ACC112 (cell line): ENCODE data around the gene NR2F1.

Experiments used
- H2AFZ ChIP-seq: fragments of 200-600 bp; sonication (generic); one replicate; pipeline ENCODE4 v1.6.0; 2017; ENCODE audit warnings: antibody characterized with exemption, low read length; ENCODE audit not compliant: unreplicated experiment
- H3K27ac ChIP-seq: fragments of 200-600 bp; sonication (generic); 2 replicates; pipeline ENCODE4 v1.5.1; 2014; ENCODE audit warnings: low read depth, mild to moderate bottlenecking, antibody characterized with exemption, low read length, moderate library complexity
- H3K27me3 ChIP-seq: fragments of 200-600 bp; sonication (generic); 2 replicates; pipeline ENCODE4 v1.6.1; 2014; ENCODE audit warnings: mild to moderate bottlenecking, antibody characterized with exemption, low read length, moderate library complexity, mixed read lengths; ENCODE audit not compliant: insufficient read depth
- H3K36me3 ChIP-seq: fragments of 200-600 bp; sonication (generic); 2 replicates; pipeline ENCODE4 v1.6.1; 2016; ENCODE audit warnings: mild to moderate bottlenecking, antibody characterized with exemption, low read length, moderate library complexity, mixed read lengths; ENCODE audit not compliant: insufficient read depth
- H3K4me1 ChIP-seq: fragments of 200-600 bp; sonication (generic); one replicate; pipeline ENCODE4 v1.6.1; 2016; ENCODE audit warnings: low read length, mixed read lengths; ENCODE audit not compliant: insufficient read depth, unreplicated experiment, control insufficient read depth
- H3K4me3 ChIP-seq: fragments of 200-600 bp; sonication (generic); 2 replicates; pipeline ENCODE4 v1.5.1; 2014; ENCODE audit warnings: mild to moderate bottlenecking, low read depth, low read length
- H3K79me2 ChIP-seq: fragments of 200-600 bp; sonication (generic); one replicate; pipeline ENCODE4 v1.6.0; 2016; ENCODE audit warnings: low read length; ENCODE audit not compliant: control insufficient read depth, unreplicated experiment, insufficient read depth

The NR2F1 gene

DNA sequence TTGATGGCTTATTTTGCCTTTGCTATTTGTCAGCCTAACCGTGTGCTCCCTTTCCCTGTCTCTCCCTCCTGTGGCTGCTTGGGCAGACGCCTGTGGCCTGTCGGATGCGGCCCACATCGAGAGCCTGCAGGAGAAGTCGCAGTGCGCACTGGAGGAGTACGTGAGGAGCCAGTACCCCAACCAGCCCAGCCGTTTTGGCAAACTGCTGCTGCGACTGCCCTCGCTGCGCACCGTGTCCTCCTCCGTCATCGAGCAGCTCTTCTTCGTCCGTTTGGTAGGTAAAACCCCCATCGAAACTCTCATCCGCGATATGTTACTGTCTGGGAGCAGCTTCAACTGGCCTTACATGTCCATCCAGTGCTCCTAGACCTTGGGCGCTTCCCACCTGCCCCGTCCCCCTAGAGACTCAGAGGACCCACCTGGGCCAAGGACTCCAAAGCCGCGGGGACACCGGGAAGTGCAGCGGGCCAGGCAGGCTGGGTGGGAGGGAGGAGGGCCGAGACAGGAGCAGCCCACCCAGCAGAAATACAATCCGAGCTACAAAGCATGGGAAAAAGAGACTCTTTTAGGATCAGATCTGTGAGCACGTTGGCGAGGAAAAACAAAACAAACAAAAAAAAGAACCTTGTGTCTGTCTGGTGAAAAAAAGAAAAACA, 10.6 kb downstream of the NR2F1 start:
- H2AFZ ChIP-seq: no peak overlapping the region
- no peak overlapping the region for H3K27ac ChIP-seq
- H3K4me1 ChIP-seq: peaks cover 34% of the 10 kb centered on the region
- H3K36me3 ChIP-seq: peaks cover 32% of the 10 kb centered on the region
- H3K27me3 ChIP-seq: no peaks in the 10 kb centered on the region
- H3K79me2 ChIP-seq: peaks cover 46% of the 10 kb centered on the region
- no peak overlapping the region for H3K4me3 ChIP-seq

DNA sequence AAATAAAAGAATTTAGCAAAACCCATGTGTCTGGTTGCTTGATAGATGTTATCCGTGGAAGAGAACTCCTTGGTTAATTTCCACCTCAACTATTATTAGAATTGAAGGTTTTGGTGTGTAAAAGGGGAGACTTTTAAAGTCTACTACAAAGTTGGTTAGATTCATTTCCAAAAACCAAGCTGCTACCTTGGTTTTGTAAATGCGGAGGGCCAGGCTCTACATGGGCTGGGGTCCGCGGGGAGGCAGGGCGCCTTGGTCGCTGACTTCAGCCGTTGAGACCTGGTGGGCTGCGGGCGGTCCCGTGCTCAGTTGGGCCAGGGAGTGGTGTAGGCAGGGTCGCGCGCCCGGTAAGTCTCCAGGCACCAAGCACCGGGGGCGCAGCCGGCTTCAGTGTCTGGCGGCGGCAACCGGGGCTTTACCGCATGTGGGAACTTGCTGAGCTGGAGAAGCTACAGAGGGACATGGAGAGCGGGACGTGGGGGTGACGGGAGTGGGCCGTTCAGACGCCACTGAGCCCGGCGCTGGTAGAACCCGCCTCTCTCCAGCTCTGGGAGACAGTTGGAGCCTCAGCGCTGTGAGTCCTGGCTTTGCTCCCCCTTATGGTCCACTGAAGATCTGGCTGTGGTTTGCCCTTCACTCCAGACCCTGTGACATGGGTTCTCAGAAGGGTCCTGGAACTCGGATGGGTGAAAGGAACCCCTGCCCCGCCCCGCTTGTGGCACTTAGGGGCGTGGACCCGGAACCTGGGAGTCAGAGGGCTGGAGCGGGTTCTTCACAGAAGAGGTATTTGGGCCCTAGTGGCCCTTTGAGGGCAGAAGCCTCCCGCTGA, 11.8 kb downstream of the NR2F1 start:
- Histone ChIP-seq H3K4me1 (peaks cover 22% of the 10 kb centered on the region), H2AFZ (no peak overlapping the region), H3K27ac (no peak overlapping the region), H3K4me3 (no peak overlapping the region), H3K27me3 (no peaks in the 10 kb centered on the region), H3K36me3 (peaks cover 32% of the 10 kb centered on the region), H3K79me2 (peaks cover 34% of the 10 kb centered on the region)

- Histone ChIP-seq H3K4me1 (peaks cover 15% of the 10 kb centered on the region), H3K79me2 (peaks cover 26% of the 10 kb centered on the region), H3K36me3 (peaks cover 31% of the 10 kb centered on the region), H3K27ac (no peak overlapping the region), H3K27me3 (no peaks in the 10 kb centered on the region), H3K4me3 (no peak overlapping the region), H2AFZ (no peak overlapping the region)
These were observed 12.6 kb downstream of the NR2F1 start for GRCh38 chr5:93595420-93596147.

DNA sequence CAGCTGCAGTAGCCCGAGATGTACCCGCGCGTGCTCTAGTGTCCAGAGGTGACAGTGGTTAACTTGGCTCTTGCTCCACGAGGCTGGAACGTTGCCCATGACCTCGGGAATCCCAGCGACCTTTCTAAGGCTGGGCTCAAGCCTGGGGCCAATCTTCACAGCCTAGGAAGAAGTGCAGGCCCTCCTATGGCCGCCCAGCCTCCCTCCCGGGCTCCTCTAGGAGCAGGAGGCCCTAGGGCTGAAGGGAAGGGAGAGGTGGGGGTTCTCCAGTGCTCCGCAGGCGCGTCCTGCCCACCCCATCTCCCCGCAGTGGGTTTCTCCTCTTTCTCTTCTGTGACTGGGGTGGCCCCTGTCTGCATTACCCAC, 13.3 kb downstream of the NR2F1 start:
- Histone ChIP-seq H3K27ac (no peak overlapping the region), H3K4me1 (peaks cover 8% of the 10 kb centered on the region), H3K27me3 (no peaks in the 10 kb centered on the region), H2AFZ (no peak overlapping the region), H3K4me3 (no peak overlapping the region), H3K79me2 (peaks cover 19% of the 10 kb centered on the region), H3K36me3 (peaks cover 24% of the 10 kb centered on the region)

DNA sequence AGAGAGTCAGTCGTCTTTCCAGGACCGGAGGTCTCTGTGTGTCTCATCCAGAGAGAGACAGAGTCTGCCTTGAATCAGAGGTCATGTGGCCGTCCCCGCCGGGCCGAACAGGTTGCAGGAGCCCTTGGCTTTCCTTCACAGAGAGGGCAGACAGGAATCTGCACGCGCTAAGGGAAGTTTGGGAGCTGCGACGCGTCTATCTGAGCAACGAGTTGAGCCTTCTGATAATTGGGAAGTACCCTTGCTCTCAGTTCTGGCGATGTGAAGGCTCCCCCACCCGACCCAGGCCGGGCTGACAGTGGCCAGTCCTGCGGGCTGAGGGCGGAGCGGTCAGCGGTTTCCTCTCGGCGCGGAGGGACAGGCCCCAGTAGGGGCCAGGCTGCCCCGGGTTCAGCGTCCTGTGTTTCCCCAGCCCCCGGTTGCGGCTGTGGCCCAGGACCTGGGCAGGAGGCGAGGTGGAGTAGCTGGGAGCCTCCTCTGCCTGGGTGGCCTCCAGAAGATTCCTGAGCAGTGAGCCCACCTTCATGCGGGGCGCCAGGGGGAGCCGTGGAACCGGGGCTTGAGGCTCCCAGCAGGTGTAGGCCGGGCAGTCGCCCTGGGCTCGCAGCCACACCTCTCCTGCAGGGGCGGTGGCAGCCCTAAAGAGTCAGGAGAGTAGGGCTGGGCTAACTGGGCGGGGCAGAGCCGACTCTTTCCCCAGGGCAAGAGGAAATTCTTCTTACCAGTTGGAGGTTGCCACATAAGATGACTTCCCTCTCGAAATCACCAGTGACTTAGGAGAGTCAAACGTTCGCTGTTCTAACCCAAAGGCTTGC, 13.9 kb downstream of the NR2F1 start:
- Histone ChIP-seq H3K4me3 (no peak overlapping the region), H3K36me3 (peaks cover 24% of the 10 kb centered on the region), H3K27ac (no peak overlapping the region), H2AFZ (no peak overlapping the region), H3K79me2 (peaks cover 13% of the 10 kb centered on the region), H3K27me3 (no peaks in the 10 kb centered on the region), H3K4me1 (peaks cover 2% of the 10 kb centered on the region)

DNA sequence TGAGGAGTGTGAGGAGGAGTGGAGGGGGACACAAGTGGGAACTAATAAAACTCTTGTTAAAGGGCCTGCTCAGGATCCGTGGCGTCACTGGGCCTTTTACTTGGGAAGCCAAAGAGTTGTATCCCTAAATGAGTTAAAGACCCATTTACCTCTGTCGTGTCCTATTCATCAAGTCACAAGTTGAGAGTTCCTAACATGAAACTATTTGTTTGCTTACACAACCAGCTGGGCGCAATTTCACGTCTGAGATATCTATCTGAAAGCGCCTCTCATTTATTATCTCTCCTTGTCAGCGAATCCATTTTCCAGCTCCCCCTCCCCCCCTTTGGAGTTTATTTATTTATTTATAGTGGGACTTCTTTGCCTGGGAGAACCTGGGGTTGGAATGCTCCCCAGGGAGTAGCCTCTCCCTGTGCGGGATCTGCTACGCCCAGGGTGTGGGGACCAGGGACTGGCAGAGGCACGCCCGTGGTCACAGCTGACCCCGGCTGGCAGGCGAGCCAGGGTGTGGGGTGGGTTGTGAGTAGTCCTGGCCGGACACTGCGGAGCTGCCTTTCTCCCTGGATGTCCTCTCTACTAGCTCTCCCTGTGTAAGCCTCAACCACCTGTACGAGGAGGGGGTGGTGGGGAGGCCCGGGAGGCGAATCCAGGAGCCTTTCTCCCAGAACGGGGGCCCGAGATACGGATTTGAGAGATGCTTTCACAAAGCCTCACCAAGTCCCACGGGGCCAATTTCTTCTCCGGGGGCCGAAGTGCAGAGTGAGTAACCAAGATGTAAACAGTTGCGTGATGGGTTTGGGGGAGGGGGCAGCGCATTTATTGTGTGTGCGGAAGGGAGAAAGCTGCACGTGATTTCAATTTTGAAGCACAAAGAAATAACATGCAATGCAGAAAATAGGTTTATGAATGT, 15.3 kb downstream of the NR2F1 start:
- no peaks in the 10 kb centered on the region for H3K27me3 ChIP-seq

DNA sequence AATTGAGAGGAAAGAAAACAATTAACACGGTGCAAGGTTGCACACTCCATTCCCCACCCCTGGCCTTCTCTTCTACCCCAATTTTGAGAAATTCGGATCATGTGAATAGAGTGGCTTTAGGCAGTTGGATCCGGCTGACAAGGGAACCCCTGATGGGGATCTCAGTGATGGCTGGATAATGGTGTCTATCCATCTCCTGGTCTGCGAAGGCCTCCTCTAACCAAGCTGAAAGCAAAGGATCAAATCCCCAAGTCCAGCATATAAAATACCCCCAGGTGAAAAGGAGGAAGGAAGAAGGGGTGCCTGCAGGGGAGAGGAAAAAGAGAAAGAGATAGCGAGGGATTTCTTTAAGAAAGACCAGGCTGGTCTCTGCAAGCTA, 16.0 kb downstream of the NR2F1 start:
- no peaks in the 10 kb centered on the region for H3K27me3 ChIP-seq
- peaks cover under 1% of the 10 kb centered on the region for H3K79me2 ChIP-seq
- no peaks in the 10 kb centered on the region for H3K4me1 ChIP-seq
- no peak overlapping the region for H3K4me3 ChIP-seq
- no peak overlapping the region for H2AFZ ChIP-seq
- peaks cover 15% of the 10 kb centered on the region for H3K36me3 ChIP-seq
- H3K27ac ChIP-seq: no peak overlapping the region

More for the DNA sequence above, 15.3 kb downstream of the NR2F1 start:
- Histone ChIP-seq H3K27ac (no peak overlapping the region), H3K4me1 (no peaks in the 10 kb centered on the region), H2AFZ (no peak overlapping the region), H3K4me3 (no peak overlapping the region), H3K36me3 (peaks cover 22% of the 10 kb centered on the region), H3K79me2 (peaks cover 4% of the 10 kb centered on the region)

GRCh38 chr5:93599399-93600120, 16.5 kb downstream of the NR2F1 start:
- Histone ChIP-seq H3K27me3 (no peaks in the 10 kb centered on the region), H3K36me3 (peaks cover 12% of the 10 kb centered on the region; the same call in 1 of the 2 replicates), H3K27ac (no peak overlapping the region)

GRCh38 chr5:93600409-93601070, 17.5 kb downstream of the NR2F1 start:
- H3K4me3 ChIP-seq: no peak overlapping the region
- no peaks in the 10 kb centered on the region for H3K79me2 ChIP-seq
- H3K4me1 ChIP-seq: no peaks in the 10 kb centered on the region
- no peak overlapping the region for H2AFZ ChIP-seq
- no peak overlapping the region for H3K27ac ChIP-seq
- H3K36me3 ChIP-seq: peaks cover 4% of the 10 kb centered on the region; the same call in 1 of the 2 replicates
- H3K27me3 ChIP-seq: 0 out of 2 replicates have a peak, but pooled peaks cover 2% of the 10 kb centered on the region

More at GRCh38 chr5:93599399-93600120, 16.5 kb downstream of the NR2F1 start:
- Histone ChIP-seq H2AFZ (no peak overlapping the region), H3K79me2 (no peaks in the 10 kb centered on the region), H3K4me3 (no peak overlapping the region), H3K4me1 (no peaks in the 10 kb centered on the region)
